ENCODE data around the gene SAFB.

GRCh38 chr19:5588441-5588840, 34.4 kb upstream of the SAFB start:
- TF ChIP-seq RARB (CRISPR knock-in tag; IDR thresholded peaks at IDR 0.05) (no peak), BACH2 (CRISPR knock-in tag; IDR thresholded peaks at IDR 0.05; ENCODE audit: borderline replicate concordance) (no peak), ZNF70 (CRISPR knock-in tag; IDR thresholded peaks at IDR 0.05) (no peak), CREB5 (CRISPR knock-in tag; IDR thresholded peaks at IDR 0.05; ENCODE audit: low read depth) (no peak), ZNF565 (CRISPR knock-in tag; conservative IDR thresholded peaks at IDR 0.05; ENCODE audit: low read depth) (no peak), ESRRG (CRISPR knock-in tag; IDR thresholded peaks at IDR 0.05) (no peak), ARNTL (CRISPR knock-in tag; IDR thresholded peaks at IDR 0.05; ENCODE audit: borderline replicate concordance, low read depth) (no peak), PPARA (CRISPR knock-in tag; IDR thresholded peaks at IDR 0.05; ENCODE audit: borderline replicate concordance) (no peak), POU6F1 (CRISPR knock-in tag; IDR thresholded peaks at IDR 0.05; ENCODE audit: borderline replicate concordance, low read depth) (no peak), ISL1 (CRISPR knock-in tag; IDR thresholded peaks at IDR 0.05) (no peak), TCF4 (CRISPR knock-in tag; IDR thresholded peaks at IDR 0.05; ENCODE audit: borderline replicate concordance) (no peak)
- TF ChIP-seq, protein P1, sequence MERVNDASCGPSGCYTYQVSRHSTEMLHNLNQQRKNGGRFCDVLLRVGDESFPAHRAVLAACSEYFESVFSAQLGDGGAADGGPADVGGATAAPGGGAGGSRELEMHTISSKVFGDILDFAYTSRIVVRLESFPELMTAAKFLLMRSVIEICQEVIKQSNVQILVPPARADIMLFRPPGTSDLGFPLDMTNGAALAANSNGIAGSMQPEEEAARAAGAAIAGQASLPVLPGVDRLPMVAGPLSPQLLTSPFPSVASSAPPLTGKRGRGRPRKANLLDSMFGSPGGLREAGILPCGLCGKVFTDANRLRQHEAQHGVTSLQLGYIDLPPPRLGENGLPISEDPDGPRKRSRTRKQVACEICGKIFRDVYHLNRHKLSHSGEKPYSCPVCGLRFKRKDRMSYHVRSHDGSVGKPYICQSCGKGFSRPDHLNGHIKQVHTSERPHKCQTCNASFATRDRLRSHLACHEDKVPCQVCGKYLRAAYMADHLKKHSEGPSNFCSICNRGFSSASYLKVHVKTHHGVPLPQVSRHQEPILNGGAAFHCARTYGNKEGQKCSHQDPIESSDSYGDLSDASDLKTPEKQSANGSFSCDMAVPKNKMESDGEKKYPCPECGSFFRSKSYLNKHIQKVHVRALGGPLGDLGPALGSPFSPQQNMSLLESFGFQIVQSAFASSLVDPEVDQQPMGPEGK (CRISPR knock-in tag; IDR thresholded peaks at IDR 0.05; ENCODE audit: borderline replicate concordance) = no peak
- TF ChIP-seq, protein P2, sequence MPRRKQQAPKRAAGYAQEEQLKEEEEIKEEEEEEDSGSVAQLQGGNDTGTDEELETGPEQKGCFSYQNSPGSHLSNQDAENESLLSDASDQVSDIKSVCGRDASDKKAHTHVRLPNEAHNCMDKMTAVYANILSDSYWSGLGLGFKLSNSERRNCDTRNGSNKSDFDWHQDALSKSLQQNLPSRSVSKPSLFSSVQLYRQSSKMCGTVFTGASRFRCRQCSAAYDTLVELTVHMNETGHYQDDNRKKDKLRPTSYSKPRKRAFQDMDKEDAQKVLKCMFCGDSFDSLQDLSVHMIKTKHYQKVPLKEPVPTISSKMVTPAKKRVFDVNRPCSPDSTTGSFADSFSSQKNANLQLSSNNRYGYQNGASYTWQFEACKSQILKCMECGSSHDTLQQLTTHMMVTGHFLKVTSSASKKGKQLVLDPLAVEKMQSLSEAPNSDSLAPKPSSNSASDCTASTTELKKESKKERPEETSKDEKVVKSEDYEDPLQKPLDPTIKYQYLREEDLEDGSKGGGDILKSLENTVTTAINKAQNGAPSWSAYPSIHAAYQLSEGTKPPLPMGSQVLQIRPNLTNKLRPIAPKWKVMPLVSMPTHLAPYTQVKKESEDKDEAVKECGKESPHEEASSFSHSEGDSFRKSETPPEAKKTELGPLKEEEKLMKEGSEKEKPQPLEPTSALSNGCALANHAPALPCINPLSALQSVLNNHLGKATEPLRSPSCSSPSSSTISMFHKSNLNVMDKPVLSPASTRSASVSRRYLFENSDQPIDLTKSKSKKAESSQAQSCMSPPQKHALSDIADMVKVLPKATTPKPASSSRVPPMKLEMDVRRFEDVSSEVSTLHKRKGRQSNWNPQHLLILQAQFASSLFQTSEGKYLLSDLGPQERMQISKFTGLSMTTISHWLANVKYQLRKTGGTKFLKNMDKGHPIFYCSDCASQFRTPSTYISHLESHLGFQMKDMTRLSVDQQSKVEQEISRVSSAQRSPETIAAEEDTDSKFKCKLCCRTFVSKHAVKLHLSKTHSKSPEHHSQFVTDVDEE (CRISPR knock-in tag; IDR thresholded peaks at IDR 0.05) = no peak
